ENCODE data around the gene FBXL15.
"Not testable (repeated sequence)": the region's sequence is repeated elsewhere in the genome, so short reads cannot be mapped to it uniquely, and the experiment has no call there.

FBXL15 gene

DNA sequence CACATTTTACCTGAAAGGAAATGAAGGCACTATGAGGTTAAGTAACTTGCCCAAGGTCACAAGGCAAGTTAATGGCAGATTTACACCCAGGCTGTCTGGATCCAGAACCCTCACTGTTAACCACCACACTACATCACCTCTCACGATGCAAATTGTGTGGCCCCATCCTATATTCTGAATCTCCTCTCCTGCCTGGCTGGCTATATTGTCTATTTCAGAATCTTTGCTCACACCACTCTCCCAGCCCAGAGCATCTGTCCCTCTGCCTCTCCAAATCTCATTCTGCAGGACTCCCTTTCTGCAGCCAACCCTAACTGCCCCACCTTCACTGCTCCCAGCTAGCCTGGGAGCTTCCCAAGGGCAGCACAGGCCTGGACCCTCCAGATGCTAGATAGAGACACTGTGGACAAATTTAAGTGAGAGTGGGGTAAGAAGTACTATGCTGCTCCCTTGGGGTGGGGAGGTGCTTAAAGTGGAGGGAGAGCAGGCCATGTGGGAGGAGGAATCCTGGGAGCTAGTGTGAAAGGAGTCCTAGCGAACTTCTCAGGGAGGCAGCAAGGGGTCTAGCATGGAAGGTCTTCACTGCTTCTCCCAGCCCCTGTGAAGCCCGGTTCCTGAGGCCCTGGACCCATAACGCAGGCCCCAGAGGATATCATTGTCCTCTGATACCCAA is 11.0 kb downstream of the FBXL15 start:
- peak; percentile 15 for DNase-seq

DNA sequence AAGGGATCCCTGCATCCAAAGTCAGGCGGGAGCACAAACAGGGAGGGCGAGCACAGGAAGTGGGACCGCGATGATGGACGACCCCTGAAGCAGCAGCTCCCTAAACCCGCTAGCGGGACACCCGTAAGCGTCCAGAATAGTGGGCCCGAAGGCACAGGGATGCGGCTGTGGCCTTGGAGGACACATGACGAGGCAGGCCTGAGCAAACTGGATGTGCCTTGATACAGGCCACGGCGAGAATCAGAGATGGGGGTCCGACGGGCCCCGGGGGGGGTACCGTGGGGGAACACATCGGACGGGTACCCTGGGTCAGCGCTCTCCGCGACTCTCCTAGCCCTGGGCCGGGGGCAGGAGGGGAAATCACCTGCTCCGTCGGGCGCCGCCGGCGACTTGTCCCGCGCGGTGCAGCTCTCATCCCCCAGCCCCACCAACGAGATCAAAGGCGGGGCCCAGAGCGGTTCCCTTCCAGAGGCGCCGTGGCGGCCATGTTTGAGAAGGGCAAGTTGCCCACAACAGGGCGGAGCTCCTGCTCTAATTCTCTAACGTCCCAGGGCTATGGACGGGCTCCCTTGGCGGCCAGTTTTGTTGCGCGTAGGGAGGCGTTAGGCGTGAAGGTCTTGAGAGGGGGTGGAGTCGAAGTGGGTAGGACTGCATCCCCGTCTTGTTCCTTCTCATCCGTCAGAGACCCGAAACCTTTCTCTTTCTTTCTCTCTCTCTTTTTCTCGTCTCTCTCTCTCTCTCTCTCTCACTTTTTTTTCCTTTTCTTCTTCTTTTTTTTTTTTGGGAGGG is 11.7 kb downstream of the FBXL15 start, which contains the start of gene CUEDC2:
TSS of gene CUEDC2 (minus strand) at position 413 of the 789 bp plus-strand sequence. CDS start 7,386 bp downstream, outside the sequence.
- peak; percentile 98 for DNase-seq

DNA sequence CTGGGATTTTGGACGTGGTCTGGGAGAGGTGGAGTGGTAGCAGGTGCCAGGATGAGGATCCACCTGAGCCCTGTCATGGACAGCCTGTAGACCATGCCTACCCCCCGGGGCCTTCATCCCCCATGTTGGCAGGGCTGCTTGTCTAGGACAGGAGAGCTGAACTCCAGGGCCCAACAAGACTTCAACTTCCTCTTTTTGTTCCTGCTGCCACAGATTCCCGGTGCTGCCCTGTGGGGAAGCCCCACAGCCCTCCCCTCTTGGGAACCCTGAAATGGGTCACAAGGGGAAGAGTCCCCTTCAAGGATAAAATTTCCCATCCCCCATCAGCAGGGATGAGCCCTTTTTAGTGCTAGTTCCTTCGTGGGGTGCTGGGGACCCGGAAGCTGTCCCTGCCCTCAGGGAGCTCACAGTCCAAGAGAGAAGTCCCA is 13.0 kb downstream of the FBXL15 start:
- no peak for DNase-seq

DNA sequence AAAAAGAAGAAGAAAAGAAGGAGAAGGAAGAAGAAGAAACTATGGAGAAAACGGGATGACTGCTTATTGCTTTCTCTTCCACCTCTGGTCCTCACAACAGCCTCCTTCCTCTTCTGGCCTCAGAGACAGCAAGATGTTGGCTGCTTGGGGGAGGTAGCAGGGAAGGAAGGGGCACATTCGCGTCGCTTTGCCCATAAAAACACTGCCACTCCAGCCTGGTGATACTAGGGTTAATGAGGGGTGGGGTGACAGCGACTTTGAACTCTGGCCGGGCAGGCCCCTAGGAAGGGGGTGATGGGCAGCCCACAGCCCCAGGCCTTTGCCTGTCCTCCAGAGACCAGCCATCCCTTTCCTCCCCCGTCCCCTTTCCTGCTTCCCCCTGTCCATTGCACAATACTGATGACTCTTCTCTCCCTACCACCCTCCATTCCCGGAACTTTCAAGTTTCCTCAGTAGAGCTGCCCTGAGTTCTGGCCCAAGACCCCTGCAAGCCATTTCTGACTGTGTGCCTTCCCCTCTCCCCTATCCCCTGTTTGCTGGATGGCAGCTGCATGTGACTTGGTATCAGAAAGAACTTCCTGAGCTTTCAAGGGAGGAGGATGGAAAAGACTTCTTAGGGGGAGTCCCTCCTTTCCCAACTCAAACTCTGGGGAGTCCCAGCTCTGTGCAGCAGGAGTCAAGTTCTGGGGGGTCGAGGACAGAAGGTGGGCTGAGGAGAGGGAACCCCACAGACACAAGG is 13.9 kb downstream of the FBXL15 start:
- DNase-seq, result no peak

DNA sequence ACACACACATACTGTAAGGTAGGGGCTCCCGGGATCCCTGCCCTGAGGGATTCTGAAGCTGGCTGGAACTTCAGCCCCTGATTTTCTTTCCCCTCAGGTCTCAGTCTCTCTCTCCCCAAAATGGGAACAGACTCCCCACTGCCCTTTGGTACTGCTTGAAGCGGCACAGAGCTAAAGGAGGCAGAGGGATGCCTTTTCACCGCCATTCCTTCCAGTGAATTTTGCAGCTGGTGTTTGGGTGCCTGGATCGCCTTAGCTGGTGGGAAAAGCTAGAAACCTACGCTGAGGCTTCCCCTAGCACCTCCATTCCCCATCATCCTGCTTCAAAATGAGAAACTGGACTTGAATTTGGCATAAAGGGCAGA is 14.5 kb downstream of the FBXL15 start:
- no peak for DNase-seq

DNA sequence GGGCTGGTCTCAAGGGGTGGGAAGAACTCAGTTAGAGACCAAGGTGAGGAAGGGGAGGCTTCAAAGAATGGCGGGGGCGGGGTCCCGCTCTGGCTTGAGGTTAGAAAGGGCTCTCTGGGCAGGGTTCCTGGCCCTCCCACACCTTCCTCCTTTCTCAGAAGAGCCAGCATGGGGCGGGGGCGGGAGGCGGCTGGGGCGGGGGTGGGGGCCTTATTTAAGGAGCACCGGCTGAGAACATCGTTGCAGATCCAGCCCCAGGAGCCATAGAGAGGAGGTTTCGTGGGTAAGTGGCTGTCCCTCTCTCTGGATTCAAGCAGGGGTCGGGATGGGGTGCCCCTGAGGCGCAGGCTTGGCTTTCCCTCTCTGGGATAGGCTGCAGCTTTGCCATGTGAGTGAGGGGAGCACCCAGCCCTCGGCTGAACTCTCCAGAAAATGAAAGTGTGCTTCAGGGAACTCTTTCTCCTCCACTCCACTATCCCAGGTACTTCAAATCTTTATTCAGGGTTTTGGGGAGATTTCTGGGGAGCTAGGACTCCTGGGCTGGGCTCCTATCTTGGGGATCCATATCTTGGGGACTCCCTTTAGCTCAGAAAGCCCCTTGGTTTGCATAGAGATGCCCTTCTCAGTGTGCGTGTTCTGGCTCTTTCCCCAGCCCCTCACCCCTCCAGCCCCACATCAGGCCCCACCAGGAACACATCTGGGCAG is 15.0 kb downstream of the FBXL15 start:
- peak; percentile 74 for DNase-seq

DNA sequence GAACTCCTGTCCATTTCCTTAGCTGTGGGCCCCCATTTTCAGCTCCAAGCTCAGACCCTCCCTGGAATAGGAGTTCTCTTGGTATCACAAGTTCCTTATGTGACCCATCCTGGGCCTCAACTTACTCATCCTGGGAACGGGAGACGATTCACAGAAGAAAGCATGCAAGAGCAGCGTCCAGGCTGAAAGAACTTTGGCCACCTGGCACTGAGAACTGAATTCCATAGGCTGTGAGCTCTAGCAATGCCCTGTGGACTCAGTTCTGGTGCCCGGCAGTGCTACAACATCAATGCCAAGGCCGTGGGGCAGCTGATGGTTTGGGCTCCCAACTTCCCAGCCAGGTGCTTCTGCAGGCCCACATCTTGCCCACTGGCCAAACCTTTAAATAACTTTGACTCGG is 15.7 kb downstream of the FBXL15 start:
- no peak for DNase-seq

DNA sequence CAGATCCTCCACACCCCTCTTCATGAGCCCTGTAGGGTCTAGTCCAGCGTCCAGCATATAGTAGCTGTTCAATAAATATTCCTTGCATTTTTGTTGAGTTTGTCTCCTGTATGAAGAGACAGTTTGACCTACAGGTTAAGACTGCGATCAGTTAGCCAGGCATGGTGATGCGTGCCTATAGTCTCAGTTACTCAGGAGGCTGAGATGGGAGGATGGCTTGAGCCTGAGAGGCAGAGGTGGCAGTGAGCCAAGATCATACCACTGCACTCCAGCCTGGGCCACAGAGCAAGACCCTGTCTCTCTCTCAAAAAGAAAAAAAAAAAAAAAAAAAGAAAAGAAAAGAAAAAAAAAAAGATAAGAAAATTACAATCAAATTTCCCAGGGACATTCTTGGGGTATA is 16.9 kb downstream of the FBXL15 start:
- no peak for DNase-seq

DNA sequence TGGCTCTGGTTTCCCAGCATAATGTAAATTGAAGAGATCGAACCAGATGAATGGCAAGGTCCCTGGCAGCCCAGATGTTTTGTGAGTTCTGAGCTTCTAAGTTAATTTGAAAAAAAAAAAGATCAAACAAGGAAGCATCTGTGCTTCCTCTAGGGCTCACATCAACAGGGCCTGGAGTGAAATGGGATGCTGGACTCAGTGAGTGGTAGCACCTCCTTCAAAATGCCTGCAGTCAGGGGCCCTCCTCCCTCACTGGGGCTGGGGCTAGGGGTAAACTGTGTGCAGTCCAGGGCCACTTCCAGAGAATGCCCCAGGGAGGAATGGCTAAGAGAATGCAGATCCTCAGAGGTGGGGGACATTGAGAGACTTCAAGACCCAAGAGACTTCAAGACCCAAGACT is 17.7 kb downstream of the FBXL15 start:
- no peak for DNase-seq

DNA sequence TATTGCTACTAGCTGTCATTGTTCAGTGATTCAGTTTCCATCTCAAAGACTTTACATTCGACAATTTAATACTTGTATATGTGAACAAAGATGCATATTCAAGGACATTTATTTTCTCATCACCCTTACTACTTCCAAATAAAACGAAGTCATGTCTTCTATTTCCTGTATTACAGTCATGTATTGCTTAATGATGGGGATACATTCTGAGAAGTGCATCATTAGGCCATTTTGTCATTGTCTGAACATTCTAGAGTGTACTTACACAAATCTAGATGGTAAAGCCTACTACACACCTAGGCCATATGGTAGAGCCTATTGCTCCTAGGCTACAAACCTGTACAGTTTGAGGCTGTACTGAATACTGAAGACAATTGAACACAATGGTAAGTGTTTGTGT is 24.2 kb downstream of the FBXL15 start:
- no peak for DNase-seq

DNA sequence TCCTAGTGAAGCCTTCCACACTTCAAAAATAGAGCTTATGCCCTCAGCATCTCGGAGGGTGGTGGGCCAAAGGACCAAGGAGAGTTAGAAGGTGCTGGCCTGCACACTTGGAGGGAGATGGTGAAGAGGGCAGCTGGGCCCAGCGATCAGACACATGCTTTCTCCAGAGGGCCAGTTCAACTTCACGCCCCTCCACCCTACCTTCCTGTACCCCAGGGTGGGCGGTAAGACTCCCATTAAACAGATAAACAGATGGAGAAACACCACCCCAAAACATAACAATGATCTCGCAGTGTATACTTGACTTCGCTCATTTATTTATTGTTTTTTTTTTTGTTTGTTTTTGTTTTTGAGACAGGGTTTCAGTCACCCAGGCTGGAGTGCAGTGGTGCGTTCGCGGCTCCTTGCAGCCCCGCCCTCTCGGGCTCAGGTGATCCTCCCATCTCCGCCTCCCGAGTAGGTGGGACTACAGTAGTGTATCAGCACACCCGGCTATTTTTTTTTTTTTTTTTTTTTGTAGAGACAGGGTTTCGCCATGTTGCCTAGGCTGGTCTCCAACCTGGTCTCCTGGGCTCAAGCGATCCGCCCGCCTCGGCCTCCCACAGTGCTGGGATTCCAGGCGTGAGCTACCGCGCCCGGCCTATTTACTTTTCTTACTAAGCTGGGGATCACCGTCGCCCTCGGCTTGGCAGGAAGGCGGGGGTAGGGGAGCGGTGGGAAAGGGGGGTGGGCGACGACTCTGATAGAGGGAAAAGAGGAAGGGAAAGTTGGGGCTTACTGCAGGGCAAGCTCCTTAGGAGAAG is 28.9 kb downstream of the FBXL15 start:
- DNase-seq, result peak; percentile 93

DNA sequence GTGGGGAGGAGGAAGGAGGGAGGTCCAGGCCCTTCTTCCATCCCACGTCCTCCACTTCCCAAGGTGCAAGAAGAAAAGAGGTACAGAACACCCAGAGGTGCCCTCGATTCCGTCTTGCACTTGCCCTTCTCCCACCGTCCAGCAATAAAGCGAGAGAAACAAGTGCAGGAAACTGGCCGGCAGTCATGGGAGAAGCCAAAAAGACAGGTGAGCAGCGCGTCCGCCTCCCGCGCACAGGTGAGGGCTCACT is 29.4 kb downstream of the FBXL15 start:
- DNase-seq, result no peak

DNA sequence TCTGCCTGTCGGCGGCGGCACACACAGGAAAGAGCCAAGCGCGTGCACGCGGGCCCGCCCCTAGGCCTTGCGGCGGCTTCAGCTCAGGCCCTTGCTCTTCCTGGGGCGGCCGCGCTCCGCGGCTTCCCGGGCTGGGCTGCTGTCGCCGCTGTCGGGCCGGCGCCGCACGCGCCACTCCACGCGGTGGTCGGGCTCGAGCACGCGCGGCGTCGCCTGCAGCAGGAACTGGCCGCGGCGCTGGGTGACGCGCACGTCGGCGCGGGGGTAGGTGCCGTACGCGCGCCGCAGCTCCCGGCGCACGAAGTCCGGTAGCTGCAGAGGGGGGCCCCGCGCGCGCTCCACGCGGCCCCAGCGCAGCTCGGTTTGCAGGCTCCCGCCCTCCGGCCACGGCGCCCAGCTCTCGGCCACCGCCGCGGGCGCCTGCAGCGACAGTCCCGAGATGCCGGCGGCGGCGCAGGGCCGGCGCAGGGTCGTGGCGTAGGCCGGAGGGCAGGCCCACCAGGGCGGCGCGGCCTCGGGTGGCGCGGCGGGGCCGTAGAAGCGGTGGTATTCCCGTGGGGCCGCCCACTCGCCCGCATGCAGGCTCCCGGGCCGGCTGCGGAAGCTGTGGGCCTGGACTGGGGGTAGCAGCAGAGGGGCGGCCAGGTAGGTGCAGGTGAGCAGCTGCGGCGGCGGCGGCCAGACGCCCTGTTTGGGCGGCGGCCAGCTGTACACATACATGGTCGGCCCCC is 29.9 kb downstream of the FBXL15 start:
- DNase-seq, result peak; percentile 89

DNA sequence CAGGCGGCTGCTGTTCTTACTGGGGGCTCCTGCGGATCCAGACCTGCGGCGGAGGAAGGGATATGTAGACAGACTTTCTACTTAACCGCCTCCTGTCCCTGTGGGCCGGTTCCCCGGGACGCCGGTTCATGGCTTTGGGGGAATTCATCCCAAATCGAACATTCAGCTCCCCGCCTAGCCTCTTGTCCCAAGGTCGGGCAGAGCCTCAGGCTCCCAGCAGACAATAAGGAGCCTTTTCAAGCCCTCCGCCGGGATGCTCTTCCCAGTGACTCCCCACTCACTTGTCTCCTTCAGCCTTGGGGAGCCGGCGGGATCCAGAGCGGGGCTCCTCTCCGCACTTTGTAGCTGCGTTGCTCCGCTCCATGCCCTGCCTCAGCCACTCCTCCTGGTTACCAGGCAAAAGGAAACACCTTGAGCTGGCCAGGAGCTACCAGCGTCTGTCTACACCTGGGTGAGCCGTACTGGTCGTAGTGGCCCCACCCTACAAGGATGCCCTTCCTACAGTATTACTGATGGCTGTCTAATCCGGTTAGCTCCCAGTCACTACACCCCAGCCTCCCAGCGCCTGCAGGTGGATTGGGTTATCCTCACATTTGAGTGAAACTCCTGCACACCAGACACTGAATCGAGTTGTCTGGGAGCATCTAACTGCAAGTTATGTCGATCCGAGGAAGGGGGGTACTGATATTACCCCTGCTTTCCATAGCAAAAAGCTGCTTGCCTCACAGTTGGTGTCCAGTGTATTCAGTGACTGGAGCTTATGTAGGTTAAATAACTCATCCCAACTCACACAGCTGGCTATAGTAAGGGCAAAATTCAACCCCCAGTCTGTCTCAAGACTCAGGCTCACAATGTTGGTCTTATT is 30.7 kb downstream of the FBXL15 start, which contains the start of gene C10orf95:
TSS of gene C10orf95 (minus strand) at position 439 of the 865 bp plus-strand sequence. CDS start 450 bp downstream, outside the sequence.
- DNase-seq, result no peak

DNA sequence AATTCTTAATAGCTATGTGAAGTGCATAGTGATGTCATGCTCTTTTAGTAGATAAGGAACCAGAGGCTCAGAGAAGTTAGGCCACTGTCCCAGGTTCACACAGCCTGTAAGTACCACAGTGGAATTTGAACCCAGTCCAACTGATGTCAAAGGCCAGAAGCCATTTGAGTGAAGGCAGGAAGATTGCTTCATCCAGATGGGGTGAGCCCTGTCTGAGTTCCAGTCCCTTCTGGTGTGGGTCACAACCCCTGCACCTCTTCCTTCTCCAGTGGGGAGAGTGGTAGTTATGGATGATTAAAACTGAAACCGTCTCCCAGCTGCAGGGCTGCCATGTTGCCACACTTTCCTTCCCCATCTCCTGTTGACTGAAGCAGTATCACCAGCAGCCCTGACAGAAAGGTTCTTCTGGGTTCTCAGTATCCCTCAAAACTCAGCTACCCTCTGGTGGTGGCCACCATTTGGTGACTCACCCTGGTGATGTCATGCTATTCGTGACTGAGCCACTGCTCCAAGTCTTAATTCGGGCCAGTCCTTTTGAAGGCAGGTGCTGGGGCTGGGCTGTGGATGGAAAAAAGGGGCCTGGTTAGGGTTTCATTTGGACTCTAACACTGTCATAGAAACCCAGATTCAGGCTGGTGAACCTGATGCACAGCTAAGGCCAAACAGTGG is 32.2 kb downstream of the FBXL15 start:
- peak; percentile 88 for DNase-seq

DNA sequence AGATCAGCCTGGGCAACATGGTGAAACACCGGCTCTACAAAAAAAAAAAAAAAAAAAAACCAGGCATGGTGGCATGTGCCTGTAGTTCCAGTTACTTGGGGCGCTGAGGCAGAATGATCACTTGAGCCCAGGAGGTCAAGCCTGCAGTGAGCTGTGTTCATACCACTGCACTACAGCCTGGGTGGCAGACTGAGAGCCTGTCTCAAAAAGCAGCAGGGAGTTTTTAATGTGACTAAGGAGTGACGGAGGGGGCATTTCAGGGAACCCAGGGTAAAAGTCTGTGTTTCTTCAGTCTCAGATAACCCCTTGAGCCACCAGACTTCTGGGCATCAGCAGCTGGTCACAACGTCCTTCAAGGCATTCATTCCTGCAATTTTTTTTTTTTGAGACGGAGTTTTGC is 32.9 kb downstream of the FBXL15 start:
- no peak for DNase-seq

DNA sequence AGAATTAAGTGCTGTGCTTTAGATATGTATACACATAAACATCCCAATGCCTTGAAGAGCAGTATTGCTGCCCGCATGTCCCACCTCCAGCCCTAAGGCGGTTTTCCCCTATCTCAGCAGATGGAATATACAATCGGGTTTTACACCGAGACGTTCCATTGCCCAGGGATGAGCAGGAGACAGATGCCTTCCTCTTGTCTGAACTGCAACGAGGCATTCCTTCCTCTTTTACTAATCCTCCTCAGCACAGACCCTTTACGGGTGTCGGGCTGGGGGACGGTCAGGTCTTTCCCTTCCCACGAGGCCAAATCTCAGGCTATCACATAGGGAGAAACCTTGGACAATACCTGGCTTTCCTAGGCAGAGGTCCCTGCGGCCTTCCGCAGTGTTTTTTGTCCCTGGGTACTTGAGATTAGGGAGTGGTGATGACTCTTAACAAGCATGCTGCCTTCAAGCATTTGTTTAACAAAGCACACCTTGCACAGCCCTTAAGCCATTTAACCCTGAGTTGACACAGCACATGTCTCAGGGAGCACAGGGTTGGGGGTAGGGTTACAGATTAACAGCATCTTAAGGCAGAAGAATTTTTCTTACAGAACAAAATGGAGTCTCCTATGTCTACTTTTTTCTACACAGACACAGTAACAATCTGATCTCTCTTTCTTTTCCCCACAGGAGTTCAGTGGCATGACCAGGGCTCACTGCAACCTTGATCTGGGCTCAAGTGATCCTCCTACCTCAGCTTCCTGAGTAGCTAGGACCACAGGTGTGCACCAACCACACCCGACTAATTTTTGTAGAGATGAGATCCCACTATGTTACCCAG is 34.2 kb downstream of the FBXL15 start:
- DNase-seq, result not testable (repeated sequence)

DNA sequence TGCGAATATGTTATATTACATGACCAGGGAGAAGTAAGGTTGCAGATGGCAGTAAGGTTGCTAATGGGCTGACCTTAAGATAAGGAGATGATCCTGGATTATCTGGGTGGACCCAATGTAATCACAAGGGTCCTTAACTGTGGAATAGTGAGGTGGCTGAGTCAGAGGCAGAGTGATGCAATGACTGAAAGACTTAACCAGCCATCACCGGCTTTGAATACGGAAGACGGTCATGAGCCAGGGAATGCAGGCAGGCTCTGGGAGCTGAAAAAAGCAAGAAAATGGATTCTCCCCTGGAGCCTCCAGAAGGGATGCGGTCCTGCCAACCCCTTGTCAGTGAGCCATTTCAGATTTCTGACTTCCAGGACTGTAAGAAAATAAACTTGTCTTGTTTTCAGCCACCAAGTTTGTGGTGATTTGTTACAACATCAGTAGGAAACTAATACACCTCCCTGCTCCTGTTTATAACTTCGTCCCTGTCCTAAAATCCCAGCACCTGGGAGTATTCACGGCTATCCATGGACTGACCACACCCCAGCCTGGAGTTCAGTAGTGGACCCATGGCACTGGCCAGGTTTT is 35.3 kb downstream of the FBXL15 start:
- DNase-seq, result no peak

Data from stimulated activated CD4-positive, alpha-beta T cell treated with anti-CD3 and anti-CD28 coated beads, Interleukin-15, amount 100 ng/mL, for 24 hours (primary cell).